ENCODE measurements around the gene SFSWAP. TPM values are rescaled to one million over a fixed set of nuclear protein-coding genes. Genes with fewer than 3 reads are reported as not detected.

The SFSWAP gene
- total RNA-seq, 1 experiment from 2014 or later = 50.4 TPM

Other genes starting within 250 kb of the SFSWAP start
- gene MMP17, start 117.3 kb downstream of the SFSWAP start, total RNA-seq (2021; ENCODE audit: unreplicated experiment) = 14.3 TPM
- 34.2 TPM for gene ULK1, start 183.5 kb downstream of the SFSWAP start, total RNA-seq (2021; ENCODE audit: unreplicated experiment)
- 77.3 TPM for gene PUS1, start 218.2 kb downstream of the SFSWAP start, total RNA-seq (2021; ENCODE audit: unreplicated experiment)
- gene EP400, start 238.9 kb downstream of the SFSWAP start, total RNA-seq (2021; ENCODE audit: unreplicated experiment) = 54.5 TPM